ENCODE measurements around the gene PRDM1.
"Not testable (repeated sequence)": the region's sequence is repeated elsewhere in the genome, so short reads cannot be mapped to it uniquely, and the experiment has no call there.

The PRDM1 gene

GRCh38 chr6:106135911-106136571 lies 49.9 kb downstream of the PRDM1 start:
- DNase-seq, result no peak

GRCh38 chr6:106136845-106137244 lies 50.7 kb downstream of the PRDM1 start:
- DNase-seq, result no peak

- no peak for DNase-seq
These were observed 52.0 kb downstream of the PRDM1 start for GRCh38 chr6:106138151-106138550.

GRCh38 chr6:106141441-106142237 lies 55.5 kb downstream of the PRDM1 start:
- no peak for DNase-seq

GRCh38 chr6:106142876-106143431 lies 56.8 kb downstream of the PRDM1 start:
- DNase-seq, result no peak

- DNase-seq, result no peak
These were observed 57.5 kb downstream of the PRDM1 start for GRCh38 chr6:106143665-106144064.

GRCh38 chr6:106145144-106145543 lies 59.0 kb downstream of the PRDM1 start:
- no peak for DNase-seq

GRCh38 chr6:106145741-106146227 lies 59.6 kb downstream of the PRDM1 start:
- no peak for DNase-seq

GRCh38 chr6:106146852-106147351 lies 60.8 kb downstream of the PRDM1 start:
- no peak for DNase-seq

- DNase-seq, result no peak
These were observed 61.3 kb downstream of the PRDM1 start for GRCh38 chr6:106147476-106147875.

- no peak for DNase-seq
These were observed 63.4 kb downstream of the PRDM1 start for GRCh38 chr6:106149472-106150069.

GRCh38 chr6:106152476-106152875 lies 66.3 kb downstream of the PRDM1 start:
- DNase-seq, result not testable (repeated sequence)

- DNase-seq, result no peak
These were observed 66.8 kb downstream of the PRDM1 start for GRCh38 chr6:106152952-106153351.

- DNase-seq, result no peak
These were observed 68.2 kb downstream of the PRDM1 start for GRCh38 chr6:106154326-106154725.

- no peak for DNase-seq
These were observed 69.2 kb downstream of the PRDM1 start for GRCh38 chr6:106155219-106155830.

GRCh38 chr6:106156413-106156812 lies 70.3 kb downstream of the PRDM1 start:
- no peak for DNase-seq

GRCh38 chr6:106156863-106157262 lies 70.7 kb downstream of the PRDM1 start:
- DNase-seq, result no peak

- no peak for DNase-seq
These were observed 72.7 kb downstream of the PRDM1 start for GRCh38 chr6:106158816-106159215.

Measured in anterior cingulate cortex (tissue), 58 donors.